GM12801 (cell line): ENCODE data around the gene COL1A2.

Source experiments
- CTCF ChIP-seq: IDR thresholded peaks from one replicate; pipeline ENCODE4 v1.5.1; 2011; ENCODE audit warnings: control low read depth; ENCODE audit not compliant: insufficient read length; ENCODE audit errors: extremely low read depth

Gene COL1A2

GRCh38 chr7:94392393-94392786 is 2.3 kb upstream of the COL1A2 start:
- TF ChIP-seq CTCF = no peak

GRCh38 chr7:94393246-94394108 is 1.2 kb upstream of the COL1A2 start:
- no peak for TF ChIP-seq CTCF

GRCh38 chr7:94394109-94394436 is 622 bp upstream of the COL1A2 start:
- no peak for TF ChIP-seq CTCF

- TF ChIP-seq CTCF = no peak
These were observed 694 bp downstream of the COL1A2 start for GRCh38 chr7:94395141-94396036.

- TF ChIP-seq CTCF = no peak
These were observed 1.3 kb downstream of the COL1A2 start for GRCh38 chr7:94396037-94396431.

- no peak for TF ChIP-seq CTCF
These were observed 1.9 kb downstream of the COL1A2 start for GRCh38 chr7:94396596-94396995.

- no peak for TF ChIP-seq CTCF
These were observed 3.0 kb downstream of the COL1A2 start for GRCh38 chr7:94397722-94398121.
